NCI-H748 (cell line): ENCODE measurements around the gene AMOTL1.
"Not testable (repeated sequence)": the region's sequence is repeated elsewhere in the genome, so short reads cannot be mapped to it uniquely, and the experiment has no call there.

Source experiments
- DNase-seq: peaks from one replicate; lab custom pipeline; 2025; ENCODE audit not compliant: unreplicated experiment; lab: John Stamatoyannopoulos, UW

The AMOTL1 gene

GRCh38 chr11:94769880-94770279 lies 1.7 kb downstream of the AMOTL1 start:
- DNase-seq: no peak

- no peak for DNase-seq
Measured at GRCh38 chr11:94770563-94771120, 2.5 kb downstream of the AMOTL1 start.

- no peak for DNase-seq
Measured at GRCh38 chr11:94771390-94771789, 3.2 kb downstream of the AMOTL1 start.

GRCh38 chr11:94771951-94772350 lies 3.8 kb downstream of the AMOTL1 start:
- DNase-seq: no peak

GRCh38 chr11:94773842-94774241 lies 5.7 kb downstream of the AMOTL1 start:
- DNase-seq: no peak

- no peak for DNase-seq
Measured at GRCh38 chr11:94774345-94774744, 6.2 kb downstream of the AMOTL1 start.

- peak; percentile 64 for DNase-seq
Measured at GRCh38 chr11:94775567-94776327, 7.6 kb downstream of the AMOTL1 start.

- peak; percentile 89 for DNase-seq
Measured at GRCh38 chr11:94776351-94777321, 8.5 kb downstream of the AMOTL1 start.

- DNase-seq: no peak
Measured at GRCh38 chr11:94780432-94780831, 12.3 kb downstream of the AMOTL1 start.

- no peak for DNase-seq
Measured at GRCh38 chr11:94781837-94782236, 13.7 kb downstream of the AMOTL1 start.

GRCh38 chr11:94782446-94782845 lies 14.3 kb downstream of the AMOTL1 start:
- no peak for DNase-seq

- no peak for DNase-seq
Measured at GRCh38 chr11:94784884-94785283, 16.7 kb downstream of the AMOTL1 start.

- DNase-seq: peak; percentile 21
Measured at GRCh38 chr11:94785509-94785908, 17.4 kb downstream of the AMOTL1 start.

GRCh38 chr11:94786264-94787126 lies 18.3 kb downstream of the AMOTL1 start:
- peak; percentile 11 for DNase-seq

GRCh38 chr11:94787801-94788200 lies 19.6 kb downstream of the AMOTL1 start:
- DNase-seq: no peak

- DNase-seq: no peak
Measured at GRCh38 chr11:94788396-94788795, 20.2 kb downstream of the AMOTL1 start.

GRCh38 chr11:94790197-94790596 lies 22.0 kb downstream of the AMOTL1 start:
- no peak for DNase-seq

- DNase-seq: no peak
Measured at GRCh38 chr11:94790661-94791180, 22.6 kb downstream of the AMOTL1 start.

- DNase-seq: no peak
Measured at GRCh38 chr11:94791216-94791889, 23.2 kb downstream of the AMOTL1 start.

GRCh38 chr11:94791942-94792341 lies 23.8 kb downstream of the AMOTL1 start:
- not testable (repeated sequence) for DNase-seq
